ENCODE results near the gene MAP3K5.
A peak's percentile ranks its signal among the peaks of the same experiment; 100 is the strongest.
"Not testable (repeated sequence)": the region's sequence is repeated elsewhere in the genome, so short reads cannot be mapped to it uniquely, and the experiment has no call there.

The MAP3K5 gene

GRCh38 chr6:136792410-136793262 lies at the start of gene MAP3K5:
Gene MAP3K5 (minus strand): TSS chr6:136792477. CDS start chr6:136792157, 320 bp downstream.
- peak; percentile 90 to 95 for DNase-seq

GRCh38 chr6:136840276-136841001 lies 48.2 kb upstream of the MAP3K5 start:
- DNase-seq: no peak

DNA sequence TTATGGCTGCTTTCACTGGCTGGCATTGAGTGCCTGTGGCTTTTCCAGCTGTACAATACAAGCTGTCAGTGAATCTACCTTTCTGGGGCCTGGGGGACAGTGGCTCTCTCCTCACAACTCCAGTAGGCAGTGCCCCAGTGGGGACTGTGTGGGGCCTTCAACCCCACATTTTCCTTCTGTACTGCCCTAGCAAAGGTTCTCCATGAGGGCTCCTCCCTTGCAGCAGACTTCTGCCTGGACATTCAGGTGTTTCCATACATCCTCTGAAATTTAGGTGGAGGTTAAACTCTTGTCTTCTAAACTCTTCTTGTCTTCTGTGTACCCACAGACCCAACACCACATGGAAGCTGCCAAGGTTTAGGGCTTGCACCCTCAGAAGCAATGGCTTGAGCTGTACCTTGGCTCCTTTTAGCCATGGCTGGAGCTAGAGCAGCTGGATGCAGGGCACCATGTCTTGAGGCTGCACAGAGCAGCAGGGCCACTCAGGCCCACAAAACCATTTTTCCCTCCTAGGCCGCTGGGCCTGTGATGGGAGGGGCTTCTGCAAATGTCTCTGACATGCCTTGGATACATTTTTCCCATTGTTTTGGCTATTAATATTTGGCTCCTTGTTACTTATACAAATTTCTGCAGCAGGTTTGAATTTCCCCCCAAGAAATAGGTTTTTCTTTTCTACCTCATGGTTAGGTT lies 39.7 kb upstream of the MAP3K5 start:
- no peak for DNase-seq

GRCh38 chr6:136826216-136826615 lies 33.9 kb upstream of the MAP3K5 start:
- DNase-seq: no peak

- DNase-seq: no peak
Measured at GRCh38 chr6:136823128-136823660, 30.9 kb upstream of the MAP3K5 start.

DNA sequence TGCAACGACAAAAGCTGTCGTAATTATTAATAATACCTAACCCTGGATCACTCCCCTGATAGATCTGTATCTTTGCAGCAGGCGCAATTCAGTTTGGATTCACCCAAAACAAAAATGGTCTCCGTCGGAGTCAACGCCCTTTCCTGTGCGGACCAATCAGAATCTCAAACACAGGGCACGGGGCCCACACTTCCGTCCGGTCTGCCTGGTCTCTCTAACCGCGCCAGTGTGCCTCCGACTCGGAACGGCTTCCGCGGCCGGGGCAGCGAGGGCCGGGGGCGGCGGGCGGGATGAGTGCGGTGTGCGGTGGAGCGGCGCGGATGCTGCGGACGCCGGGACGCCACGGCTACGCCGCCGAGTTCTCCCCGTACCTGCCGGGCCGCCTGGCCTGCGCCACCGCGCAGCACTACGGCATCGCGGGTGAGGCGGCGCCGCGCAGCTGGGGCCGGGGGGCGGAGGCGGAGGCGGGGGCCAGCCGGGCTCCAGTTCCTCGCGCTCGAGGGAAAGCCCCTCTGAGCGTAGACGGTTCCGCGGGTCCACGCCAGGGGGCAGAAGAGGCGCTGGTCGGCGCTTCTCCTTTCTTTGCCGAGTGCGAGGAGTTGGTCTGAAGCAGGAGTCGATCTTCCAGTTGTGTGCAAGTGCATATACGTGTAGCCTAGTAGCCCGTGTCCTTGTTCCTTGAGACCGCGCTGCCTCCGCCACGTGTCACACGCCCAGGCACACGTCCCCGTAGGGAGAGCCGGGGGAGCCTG lies 30.3 kb upstream of the MAP3K5 start, which contains the start of gene PEX7:
Gene PEX7, plus strand, starts transcription at position 217 of the 752 bp plus-strand sequence. Its CDS starts 74 bp downstream, at position 291.
- DNase-seq: peak; percentile 86 to 90

DNA sequence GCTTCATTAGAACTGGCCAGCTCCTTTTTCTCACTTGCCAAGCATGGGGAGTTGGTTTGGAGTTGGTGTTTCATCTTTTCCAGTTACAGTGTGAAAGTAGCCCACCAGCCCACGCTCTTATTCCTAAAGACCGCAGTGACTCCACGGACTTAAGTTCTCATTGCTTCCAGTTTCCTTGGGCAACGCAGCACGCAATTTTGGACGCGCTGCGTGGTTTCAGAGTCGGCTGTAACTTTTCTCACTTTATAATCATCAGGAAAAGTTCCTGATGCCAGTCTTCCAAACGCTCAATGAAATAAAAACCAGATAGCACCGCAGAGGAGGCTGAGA lies 29.7 kb upstream of the MAP3K5 start:
- peak; percentile 48 to 73 for DNase-seq

- DNase-seq: no peak
Measured at GRCh38 chr6:136820561-136820960, 28.3 kb upstream of the MAP3K5 start.

- DNase-seq: no peak
Measured at GRCh38 chr6:136816656-136817055, 24.4 kb upstream of the MAP3K5 start.

DNA sequence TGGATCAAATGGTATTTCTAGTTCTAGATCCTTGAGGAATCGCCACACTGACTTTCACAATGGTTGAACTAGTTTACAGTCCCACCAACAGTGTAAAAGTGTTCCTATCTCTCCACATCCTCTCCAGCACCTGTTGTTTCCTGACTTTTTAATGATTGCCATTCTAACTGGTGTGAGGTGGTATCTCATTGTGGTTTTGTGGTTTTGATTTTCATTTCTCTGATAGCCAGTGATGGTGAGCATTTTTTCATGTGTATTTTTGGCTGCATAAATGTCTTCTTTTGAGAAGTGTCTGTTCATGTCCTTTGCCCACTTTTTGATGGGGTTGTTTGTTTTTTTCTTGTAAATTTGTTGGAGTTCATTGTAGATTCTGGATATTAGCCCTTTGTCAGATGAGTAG lies 23.3 kb upstream of the MAP3K5 start:
- DNase-seq: not testable (repeated sequence)

- DNase-seq: no peak
Measured at GRCh38 chr6:136812174-136812573, 19.9 kb upstream of the MAP3K5 start.

- no peak for DNase-seq
Measured at GRCh38 chr6:136811272-136811671, 19.0 kb upstream of the MAP3K5 start.

DNA sequence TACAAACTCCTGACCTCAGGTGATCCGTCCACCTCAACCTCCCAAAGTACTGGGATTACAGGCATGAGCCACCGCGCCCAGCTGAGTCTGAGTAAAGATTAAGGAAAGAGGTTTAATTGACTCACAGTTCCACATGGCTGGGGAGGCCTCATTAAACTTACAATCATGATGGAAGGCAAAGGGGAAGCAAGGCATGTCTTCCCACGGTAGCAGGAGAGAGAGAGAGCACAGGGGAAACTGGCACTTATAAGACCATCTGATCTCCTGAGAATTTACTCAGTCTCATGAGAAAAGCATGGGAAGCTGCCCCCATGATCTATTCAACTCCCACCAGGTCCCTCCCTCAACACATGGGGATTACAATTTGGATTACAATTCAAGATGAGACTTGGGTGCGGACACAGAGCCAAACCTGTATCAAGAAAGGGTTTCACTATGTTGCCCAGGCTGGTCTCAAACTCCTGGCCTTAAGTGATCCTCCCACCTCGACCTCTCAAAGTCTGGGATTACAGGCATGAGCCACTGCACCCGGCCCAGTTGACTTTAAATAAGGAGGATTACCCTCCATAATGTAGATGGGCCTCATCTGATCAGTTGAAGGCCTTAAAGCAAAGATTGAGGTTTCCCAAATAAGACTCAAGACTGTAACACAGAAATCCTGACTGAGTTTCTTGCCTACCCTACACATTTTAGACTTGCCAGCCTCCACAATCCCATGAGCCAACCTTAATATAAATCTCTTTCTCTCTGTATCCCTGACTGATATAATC lies 17.0 kb upstream of the MAP3K5 start:
- no peak for DNase-seq

- DNase-seq: no peak
Measured at GRCh38 chr6:136803608-136804007, 11.3 kb upstream of the MAP3K5 start.

- DNase-seq: no peak
Measured at GRCh38 chr6:136801581-136801980, 9.3 kb upstream of the MAP3K5 start.

GRCh38 chr6:136798044-136798443 lies 5.8 kb upstream of the MAP3K5 start:
- DNase-seq: no peak

- DNase-seq: no peak
Measured at GRCh38 chr6:136795996-136796395, 3.7 kb upstream of the MAP3K5 start.

GRCh38 chr6:136795386-136795785 lies 3.1 kb upstream of the MAP3K5 start:
- DNase-seq: no peak

DNA sequence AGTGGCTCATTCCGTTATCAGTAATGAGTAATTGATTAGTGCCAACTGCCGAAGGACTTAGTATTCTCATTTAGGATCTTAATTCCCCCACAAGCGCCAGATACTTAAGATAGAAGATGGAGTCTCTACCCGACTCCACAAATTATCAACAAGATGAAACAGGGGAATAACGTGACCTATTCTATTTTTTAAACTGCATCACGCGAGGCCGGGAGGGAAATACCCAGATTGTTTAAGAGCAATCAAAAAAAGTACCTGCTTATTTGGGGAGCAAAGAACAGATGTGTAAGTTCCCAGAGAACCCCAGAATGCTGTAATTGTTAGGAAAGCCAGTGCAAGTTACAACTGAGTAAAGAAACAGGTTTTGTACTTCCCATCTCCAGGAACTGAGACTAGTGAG lies 1.1 kb upstream of the MAP3K5 start:
- no peak for DNase-seq

- no peak for DNase-seq
Measured at GRCh38 chr6:136792095-136792409, 225 bp downstream of the MAP3K5 start.

GRCh38 chr6:136791296-136792094 lies 782 bp downstream of the MAP3K5 start:
- DNase-seq: peak; percentile 59 to 67
